ENCODE results near the gene PACC1. TPM values are rescaled to one million over a fixed set of nuclear protein-coding genes. Genes with fewer than 3 reads are reported as not detected.
A peak's percentile ranks its signal among the peaks of the same experiment; 100 is the strongest.

PACC1 gene
- total RNA-seq, 1 donor from 2014 or later: 19.8 TPM

GRCh38 chr1:212368073-212368484, 46.6 kb downstream of the PACC1 start:
- H3K4me3 Mint-ChIP-seq: no peak overlapping the region
- intact Hi-C loops (cut with micrococcal nuclease): loop anchor here (1.0 to 5.0 kb wide), 7 partner anchors 81 to 688 kb away; partner anchors contain the start of genes DTL, INTS7 and PPP2R5A
- H3K27ac Mint-ChIP-seq: no peak overlapping the region
- peaks cover 3% of the 10 kb centered on the region for H3K9me3 Mint-ChIP-seq
- no peaks in the 10 kb centered on the region for H3K27me3 Mint-ChIP-seq (ENCODE audit: insufficient read depth)
- H3K4me1 Mint-ChIP-seq (ENCODE audit: low read depth): no peaks in the 10 kb centered on the region
- peak; percentile 48 for DNase-seq (ENCODE audit: low spot score)
- H3K36me3 Mint-ChIP-seq (ENCODE audit: low read depth): peaks cover 28% of the 10 kb centered on the region

GRCh38 chr1:212367474-212368072, 47.1 kb downstream of the PACC1 start:
- intact Hi-C loops (cut with micrococcal nuclease): loop anchor here (1.0 to 5.0 kb wide), 7 partner anchors 80 to 687 kb away; partner anchors contain the start of genes DTL, INTS7 and PPP2R5A
- no peak for DNase-seq (ENCODE audit: low spot score)
- H3K27ac Mint-ChIP-seq: no peak overlapping the region
- H3K36me3 Mint-ChIP-seq (ENCODE audit: low read depth): peaks cover 28% of the 10 kb centered on the region
- peaks cover 3% of the 10 kb centered on the region for H3K9me3 Mint-ChIP-seq
- H3K27me3 Mint-ChIP-seq (ENCODE audit: insufficient read depth): no peaks in the 10 kb centered on the region
- H3K4me1 Mint-ChIP-seq (ENCODE audit: low read depth): no peaks in the 10 kb centered on the region
- no peak overlapping the region for H3K4me3 Mint-ChIP-seq

- H3K36me3 Mint-ChIP-seq (ENCODE audit: low read depth): peaks cover 25% of the 10 kb centered on the region
These were observed 47.8 kb downstream of the PACC1 start for GRCh38 chr1:212366901-212367300.

GRCh38 chr1:212364985-212365384, 49.7 kb downstream of the PACC1 start:
- H3K36me3 Mint-ChIP-seq (ENCODE audit: low read depth): peaks cover 24% of the 10 kb centered on the region
- peaks cover 5% of the 10 kb centered on the region for H3K4me1 Mint-ChIP-seq (ENCODE audit: low read depth)
- H3K27me3 Mint-ChIP-seq (ENCODE audit: insufficient read depth): no peaks in the 10 kb centered on the region
- H3K4me3 Mint-ChIP-seq: no peak overlapping the region
- H3K27ac Mint-ChIP-seq: no peak overlapping the region
- intact Hi-C loops (cut with micrococcal nuclease): loop anchor here (5.0 kb wide), 1 partner anchor 78 kb away; the partner anchor contains the start of gene PPP2R5A
- peaks cover 3% of the 10 kb centered on the region for H3K9me3 Mint-ChIP-seq
- DNase-seq (ENCODE audit: low spot score): no peak

More at GRCh38 chr1:212366901-212367300, 47.8 kb downstream of the PACC1 start:
- Mint-ChIP-seq H3K27ac (no peak overlapping the region), H3K4me3 (no peak overlapping the region), H3K4me1 (ENCODE audit: low read depth) (no peaks in the 10 kb centered on the region), H3K9me3 (peaks cover 3% of the 10 kb centered on the region), H3K27me3 (ENCODE audit: insufficient read depth) (no peaks in the 10 kb centered on the region)
- no peak for DNase-seq (ENCODE audit: low spot score)
- intact Hi-C loops (cut with micrococcal nuclease): loop anchor here (5.0 kb wide), 1 partner anchor 80 kb away; the partner anchor contains the start of gene PPP2R5A

GRCh38 chr1:212359794-212360479, 54.7 kb downstream of the PACC1 start:
- Mint-ChIP-seq H3K4me1 (ENCODE audit: low read depth) (peaks cover 21% of the 10 kb centered on the region), H3K36me3 (ENCODE audit: low read depth) (peaks cover 31% of the 10 kb centered on the region), H3K4me3 (no peak overlapping the region), H3K27me3 (ENCODE audit: insufficient read depth) (no peaks in the 10 kb centered on the region), H3K27ac (peak overlapping the region; percentile 60), H3K9me3 (no peaks in the 10 kb centered on the region)
- DNase-seq (ENCODE audit: low spot score): no peak
- intact Hi-C loops (cut with micrococcal nuclease): no loop called here

GRCh38 chr1:212355230-212355969, 59.3 kb downstream of the PACC1 start:
- Mint-ChIP-seq H3K4me3 (no peak overlapping the region), H3K36me3 (ENCODE audit: low read depth) (peaks cover 36% of the 10 kb centered on the region), H3K9me3 (no peaks in the 10 kb centered on the region), H3K4me1 (ENCODE audit: low read depth) (peaks cover 21% of the 10 kb centered on the region), H3K27me3 (ENCODE audit: insufficient read depth) (no peaks in the 10 kb centered on the region), H3K27ac (no peak overlapping the region)
- no peak for DNase-seq (ENCODE audit: low spot score)
- intact Hi-C loops (cut with micrococcal nuclease): no loop called here

- no peak overlapping the region for H3K27ac Mint-ChIP-seq
- H3K4me1 Mint-ChIP-seq (ENCODE audit: low read depth): peaks cover 12% of the 10 kb centered on the region
- H3K27me3 Mint-ChIP-seq (ENCODE audit: insufficient read depth): no peaks in the 10 kb centered on the region
- H3K36me3 Mint-ChIP-seq (ENCODE audit: low read depth): peaks cover 33% of the 10 kb centered on the region
- no peaks in the 10 kb centered on the region for H3K9me3 Mint-ChIP-seq
- no peak for DNase-seq (ENCODE audit: low spot score)
- intact Hi-C loops (cut with micrococcal nuclease): no loop called here
- no peak overlapping the region for H3K4me3 Mint-ChIP-seq
These were observed 60.2 kb downstream of the PACC1 start for GRCh38 chr1:212354464-212354863.

- Mint-ChIP-seq H3K4me3 (no peak overlapping the region), H3K9me3 (no peaks in the 10 kb centered on the region), H3K36me3 (ENCODE audit: low read depth) (peaks cover 28% of the 10 kb centered on the region), H3K27me3 (ENCODE audit: insufficient read depth) (no peaks in the 10 kb centered on the region), H3K27ac (no peak overlapping the region), H3K4me1 (ENCODE audit: low read depth) (peaks cover 2% of the 10 kb centered on the region)
- intact Hi-C loops (cut with micrococcal nuclease): no loop called here
- no peak for DNase-seq (ENCODE audit: low spot score)
These were observed 61.5 kb downstream of the PACC1 start for GRCh38 chr1:212353181-212353580.

GRCh38 chr1:212351588-212352362, 62.9 kb downstream of the PACC1 start:
- H3K4me3 Mint-ChIP-seq: no peak overlapping the region
- intact Hi-C loops (cut with micrococcal nuclease): no loop called here
- H3K36me3 Mint-ChIP-seq (ENCODE audit: low read depth): peaks cover 31% of the 10 kb centered on the region
- no peak for DNase-seq (ENCODE audit: low spot score)
- H3K9me3 Mint-ChIP-seq: no peaks in the 10 kb centered on the region
- no peaks in the 10 kb centered on the region for H3K27me3 Mint-ChIP-seq (ENCODE audit: insufficient read depth)
- H3K4me1 Mint-ChIP-seq (ENCODE audit: low read depth): no peaks in the 10 kb centered on the region
- H3K27ac Mint-ChIP-seq: no peak overlapping the region

- no peak for DNase-seq (ENCODE audit: low spot score)
- intact Hi-C loops (cut with micrococcal nuclease): no loop called here
- Mint-ChIP-seq H3K36me3 (ENCODE audit: low read depth) (peaks cover 31% of the 10 kb centered on the region), H3K9me3 (no peaks in the 10 kb centered on the region), H3K4me3 (no peak overlapping the region), H3K27ac (no peak overlapping the region), H3K4me1 (ENCODE audit: low read depth) (no peaks in the 10 kb centered on the region), H3K27me3 (ENCODE audit: insufficient read depth) (no peaks in the 10 kb centered on the region)
These were observed 68.1 kb downstream of the PACC1 start for GRCh38 chr1:212346601-212347000.

- Mint-ChIP-seq H3K27me3 (ENCODE audit: insufficient read depth) (no peaks in the 10 kb centered on the region), H3K4me3 (no peak overlapping the region), H3K4me1 (ENCODE audit: low read depth) (no peaks in the 10 kb centered on the region), H3K27ac (no peak overlapping the region), H3K9me3 (no peaks in the 10 kb centered on the region), H3K36me3 (ENCODE audit: low read depth) (peaks cover 29% of the 10 kb centered on the region)
- DNase-seq (ENCODE audit: low spot score): no peak
- intact Hi-C loops (cut with micrococcal nuclease): no loop called here
These were observed 69.8 kb downstream of the PACC1 start for GRCh38 chr1:212344905-212345304.

- H3K4me3 Mint-ChIP-seq: no peak overlapping the region
- no peak overlapping the region for H3K27ac Mint-ChIP-seq
- no peaks in the 10 kb centered on the region for H3K4me1 Mint-ChIP-seq (ENCODE audit: low read depth)
- DNase-seq (ENCODE audit: low spot score): no peak
- peaks cover 19% of the 10 kb centered on the region for H3K36me3 Mint-ChIP-seq (ENCODE audit: low read depth)
- H3K9me3 Mint-ChIP-seq: no peaks in the 10 kb centered on the region
- intact Hi-C loops (cut with micrococcal nuclease): no loop called here
- H3K27me3 Mint-ChIP-seq (ENCODE audit: insufficient read depth): no peaks in the 10 kb centered on the region
These were observed 73.6 kb downstream of the PACC1 start for GRCh38 chr1:212341090-212341489.
